ENCODE data around the gene TMPRSS11E.
"Not testable (repeated sequence)": the region's sequence is repeated elsewhere in the genome, so short reads cannot be mapped to it uniquely, and the experiment has no call there.

The TMPRSS11E gene

DNA sequence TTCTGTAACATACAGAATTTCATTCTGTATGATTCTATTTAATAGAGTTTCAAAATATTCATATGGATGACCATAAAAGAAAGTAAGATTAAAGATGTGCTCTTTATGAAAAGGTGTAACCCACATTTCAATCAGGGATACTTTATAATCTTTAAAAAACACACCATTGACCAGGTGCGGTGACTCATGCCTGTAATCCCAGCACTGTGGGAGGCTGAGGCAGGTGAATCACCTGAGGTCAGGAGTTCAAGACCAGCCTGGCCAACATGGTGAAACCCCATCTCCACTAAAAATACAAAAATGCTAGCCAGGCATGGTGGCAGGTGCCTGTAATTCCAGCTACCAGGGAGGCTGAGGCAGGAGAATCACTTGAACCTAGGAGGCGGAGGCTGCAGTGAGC lies 35.2 kb upstream of the TMPRSS11E start:
- H3K27ac ChIP-seq (ENCODE audit: low read length); H3K4me3 ChIP-seq (ENCODE audit: low read length); DNase-seq (ENCODE audit: low read depth, low spot score); H3K36me3 ChIP-seq (ENCODE audit: control insufficient read depth, insufficient read depth, low read length); H3K27me3 ChIP-seq (ENCODE audit: control insufficient read depth, insufficient read depth, low read length); H3K4me1 ChIP-seq (ENCODE audit: control insufficient read depth, insufficient read depth, low read length); H3K9me3 ChIP-seq (ENCODE audit: control insufficient read depth, insufficient read depth, low read length): not testable (repeated sequence)
- WGBS (ENCODE audit: insufficient coverage, insufficient read length), result no CpG with 5 or more reads among the region's 2 CpGs

DNA sequence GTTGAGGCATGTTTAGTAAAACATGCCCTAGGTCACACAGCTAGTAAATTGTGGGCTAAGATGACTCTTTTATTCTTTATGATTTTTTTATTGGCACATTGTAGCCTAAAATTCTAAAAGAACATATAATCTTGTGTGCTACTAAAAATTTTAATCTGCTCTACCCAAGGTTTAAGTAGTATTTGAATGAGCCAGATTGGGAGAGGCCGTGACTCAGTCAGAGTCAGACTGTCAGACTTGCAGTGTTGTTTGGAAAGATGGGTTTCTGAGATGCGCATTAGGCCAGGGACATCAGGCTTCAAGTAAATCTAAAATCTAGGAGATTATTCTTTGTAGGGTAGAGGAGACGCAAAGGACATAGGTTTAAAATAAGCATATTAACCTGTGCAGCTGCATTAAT lies 30.7 kb upstream of the TMPRSS11E start:
- WGBS (ENCODE audit: insufficient coverage, insufficient read length), result no CpG with 5 or more reads among the region's 3 CpGs
- H3K27ac ChIP-seq (ENCODE audit: low read length), result no peak overlapping the region
- peaks cover 2% of the 10 kb centered on the region; the same call in 1 of the 2 replicates for H3K36me3 ChIP-seq (ENCODE audit: control insufficient read depth, insufficient read depth, low read length)
- no peak for DNase-seq (ENCODE audit: low read depth, low spot score)
- H3K4me1 ChIP-seq (ENCODE audit: control insufficient read depth, insufficient read depth, low read length), result no peaks in the 10 kb centered on the region
- H3K27me3 ChIP-seq (ENCODE audit: control insufficient read depth, insufficient read depth, low read length), result no peaks in the 10 kb centered on the region
- no peak overlapping the region for H3K4me3 ChIP-seq (ENCODE audit: low read length)
- H3K9me3 ChIP-seq (ENCODE audit: control insufficient read depth, insufficient read depth, low read length), result peaks cover 3% of the 10 kb centered on the region

DNA sequence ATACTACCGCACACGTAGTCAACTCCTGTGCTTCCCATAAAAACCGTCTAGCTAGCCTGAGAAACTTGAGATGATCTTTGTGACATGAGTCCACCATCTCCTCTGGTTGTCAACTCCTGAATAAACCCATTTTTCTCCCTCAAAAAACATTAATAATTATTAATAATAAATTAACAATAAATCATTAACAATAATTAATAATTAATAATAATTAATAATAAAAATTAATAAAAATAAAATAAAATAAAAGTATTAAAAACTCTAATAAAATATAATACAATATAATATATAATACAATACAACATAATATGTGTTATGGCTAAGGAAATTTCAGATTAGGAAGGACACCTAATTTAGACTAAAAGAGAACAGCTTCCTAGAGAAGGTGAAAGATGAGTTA lies 20.7 kb upstream of the TMPRSS11E start:
- Histone ChIP-seq H3K9me3 (ENCODE audit: control insufficient read depth, insufficient read depth, low read length) (no peaks in the 10 kb centered on the region; the same call in 1 of the 2 replicates), H3K4me3 (ENCODE audit: low read length) (no peak overlapping the region), H3K4me1 (ENCODE audit: control insufficient read depth, insufficient read depth, low read length) (no peaks in the 10 kb centered on the region), H3K27me3 (ENCODE audit: control insufficient read depth, insufficient read depth, low read length) (no peaks in the 10 kb centered on the region), H3K36me3 (ENCODE audit: control insufficient read depth, insufficient read depth, low read length) (no peaks in the 10 kb centered on the region), H3K27ac (ENCODE audit: low read length) (no peak overlapping the region)
- no CpG with 5 or more reads among the region's 3 CpGs for WGBS (ENCODE audit: insufficient coverage, insufficient read length)
- no peak for DNase-seq (ENCODE audit: low read depth, low spot score)

DNA sequence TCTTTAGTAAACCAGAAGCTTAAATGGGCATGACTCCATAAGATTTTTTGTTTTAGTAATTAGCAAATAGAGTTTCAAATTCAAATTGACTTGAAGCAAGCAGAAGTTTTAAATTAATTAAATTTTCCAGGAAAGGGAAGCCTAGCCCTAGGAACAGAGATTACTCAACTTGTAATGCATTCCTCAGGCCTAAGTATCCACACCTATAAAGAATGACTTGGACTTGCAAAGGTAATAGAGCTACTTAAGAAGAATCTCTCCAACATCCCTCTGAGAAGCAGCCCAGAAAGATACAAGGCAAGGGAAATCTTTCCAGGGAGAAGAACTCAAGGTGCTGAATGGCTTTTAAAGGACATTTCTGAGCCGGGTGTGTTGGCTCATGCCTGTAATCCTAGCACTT lies 16.9 kb upstream of the TMPRSS11E start:
- Histone ChIP-seq H3K9me3 (ENCODE audit: control insufficient read depth, insufficient read depth, low read length) (no peaks in the 10 kb centered on the region; the same call in 1 of the 2 replicates), H3K4me3 (ENCODE audit: low read length) (no peak overlapping the region), H3K27ac (ENCODE audit: low read length) (no peak overlapping the region), H3K27me3 (ENCODE audit: control insufficient read depth, insufficient read depth, low read length) (no peaks in the 10 kb centered on the region), H3K4me1 (ENCODE audit: control insufficient read depth, insufficient read depth, low read length) (no peaks in the 10 kb centered on the region), H3K36me3 (ENCODE audit: control insufficient read depth, insufficient read depth, low read length) (no peaks in the 10 kb centered on the region)
- WGBS (ENCODE audit: insufficient coverage, insufficient read length), result no CpG with 5 or more reads among the region's 1 CpG
- DNase-seq (ENCODE audit: low read depth, low spot score), result no peak

DNA sequence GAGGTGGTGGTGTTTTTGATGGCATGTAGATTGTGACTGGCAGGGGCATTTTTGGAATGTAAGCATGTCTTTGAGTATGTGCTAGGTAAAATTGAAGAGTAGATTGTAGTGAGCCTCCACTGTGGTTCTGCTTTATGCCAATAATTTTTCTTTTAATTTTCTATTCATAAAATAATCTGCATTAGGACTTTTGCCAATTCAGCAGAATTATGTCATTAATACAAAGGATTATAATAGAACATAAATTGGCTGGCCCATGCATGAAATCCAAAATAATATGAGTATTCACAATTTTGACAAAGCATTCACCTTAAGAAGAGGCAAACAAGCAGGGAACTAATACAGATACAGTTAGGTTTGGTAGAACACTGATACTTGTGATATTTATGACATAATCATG lies 14.9 kb upstream of the TMPRSS11E start:
- H3K27me3 ChIP-seq (ENCODE audit: control insufficient read depth, insufficient read depth, low read length), result no peaks in the 10 kb centered on the region
- H3K27ac ChIP-seq (ENCODE audit: low read length), result no peak overlapping the region
- no peaks in the 10 kb centered on the region for H3K4me1 ChIP-seq (ENCODE audit: control insufficient read depth, insufficient read depth, low read length)
- H3K36me3 ChIP-seq (ENCODE audit: control insufficient read depth, insufficient read depth, low read length), result no peaks in the 10 kb centered on the region
- no peaks in the 10 kb centered on the region for H3K9me3 ChIP-seq (ENCODE audit: control insufficient read depth, insufficient read depth, low read length)
- DNase-seq (ENCODE audit: low read depth, low spot score), result no peak
- no peak overlapping the region for H3K4me3 ChIP-seq (ENCODE audit: low read length)

DNA sequence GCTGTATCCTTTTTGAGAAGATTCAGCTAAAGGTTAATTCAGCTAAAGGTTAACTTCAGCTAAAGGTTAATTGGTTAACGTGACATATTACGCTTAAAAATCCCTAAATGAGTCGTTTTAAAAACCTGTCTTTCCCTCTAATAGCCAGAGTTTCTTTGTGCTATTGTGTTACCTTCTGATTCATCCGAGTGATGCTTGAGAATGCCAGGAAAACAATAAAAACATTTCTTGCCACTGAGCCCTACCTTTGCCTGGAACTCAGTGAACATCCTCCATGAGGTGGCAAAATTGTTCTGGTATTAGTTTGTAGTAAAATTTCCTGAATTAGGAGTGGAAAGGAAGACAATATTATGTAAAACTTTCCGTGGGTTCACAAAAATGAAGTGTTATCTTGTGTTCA lies 13.7 kb upstream of the TMPRSS11E start:
- Histone ChIP-seq H3K9me3 (ENCODE audit: control insufficient read depth, insufficient read depth, low read length) (no peaks in the 10 kb centered on the region), H3K4me1 (ENCODE audit: control insufficient read depth, insufficient read depth, low read length) (no peaks in the 10 kb centered on the region), H3K27ac (ENCODE audit: low read length) (no peak overlapping the region), H3K27me3 (ENCODE audit: control insufficient read depth, insufficient read depth, low read length) (no peaks in the 10 kb centered on the region), H3K4me3 (ENCODE audit: low read length) (no peak overlapping the region), H3K36me3 (ENCODE audit: control insufficient read depth, insufficient read depth, low read length) (no peaks in the 10 kb centered on the region)
- DNase-seq (ENCODE audit: low read depth, low spot score), result no peak
- WGBS (ENCODE audit: insufficient coverage, insufficient read length), result no CpG with 5 or more reads among the region's 5 CpGs

DNA sequence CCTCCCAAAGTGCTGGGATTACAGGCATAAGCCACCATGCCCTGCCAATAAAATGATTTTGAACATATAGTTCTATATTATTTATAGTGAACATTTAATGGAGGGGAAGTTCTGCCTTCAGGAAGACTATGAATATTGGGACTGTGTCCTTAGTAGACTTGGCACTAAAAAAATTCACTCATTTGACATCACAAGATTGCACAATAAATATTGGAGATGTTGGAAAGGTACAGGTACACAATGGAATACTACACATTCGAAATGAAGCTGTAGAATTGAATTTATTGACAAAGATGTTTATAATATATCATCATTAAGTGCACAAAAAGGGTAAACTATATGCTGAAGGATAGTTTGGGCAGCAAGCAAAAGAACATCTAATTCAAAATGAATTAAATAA lies 13.0 kb upstream of the TMPRSS11E start:
- Histone ChIP-seq H3K4me1 (ENCODE audit: control insufficient read depth, insufficient read depth, low read length) (no peaks in the 10 kb centered on the region), H3K27me3 (ENCODE audit: control insufficient read depth, insufficient read depth, low read length) (no peaks in the 10 kb centered on the region), H3K27ac (ENCODE audit: low read length) (no peak overlapping the region), H3K4me3 (ENCODE audit: low read length) (no peak overlapping the region), H3K9me3 (ENCODE audit: control insufficient read depth, insufficient read depth, low read length) (no peaks in the 10 kb centered on the region), H3K36me3 (ENCODE audit: control insufficient read depth, insufficient read depth, low read length) (no peaks in the 10 kb centered on the region)
- no CpG with 5 or more reads among the region's 1 CpG for WGBS (ENCODE audit: insufficient coverage, insufficient read length)
- no peak for DNase-seq (ENCODE audit: low read depth, low spot score)

DNA sequence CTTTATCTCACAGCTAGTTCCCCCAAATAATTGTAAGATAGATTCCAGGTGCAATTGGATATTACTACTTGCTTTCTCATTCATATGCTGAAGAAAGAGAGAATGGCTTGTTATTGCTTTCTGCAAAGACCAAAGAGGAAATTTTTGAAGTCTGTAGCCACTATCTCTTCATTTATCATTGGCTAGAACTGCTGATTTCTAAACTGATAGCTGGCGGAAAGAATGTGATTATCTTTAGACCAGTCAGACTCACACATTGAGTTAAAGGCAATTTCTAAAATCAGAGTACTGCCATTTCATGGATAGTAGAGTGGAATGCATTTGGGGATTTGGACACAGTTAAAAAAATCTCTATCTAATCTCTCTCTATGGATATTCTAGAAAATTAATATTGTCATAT lies 12.4 kb upstream of the TMPRSS11E start:
- no peaks in the 10 kb centered on the region for H3K36me3 ChIP-seq (ENCODE audit: control insufficient read depth, insufficient read depth, low read length)
- no peaks in the 10 kb centered on the region for H3K9me3 ChIP-seq (ENCODE audit: control insufficient read depth, insufficient read depth, low read length)
- H3K27me3 ChIP-seq (ENCODE audit: control insufficient read depth, insufficient read depth, low read length), result no peaks in the 10 kb centered on the region
- WGBS (ENCODE audit: insufficient coverage, insufficient read length), result no CpG with 5 or more reads among the region's 1 CpG
- H3K4me3 ChIP-seq (ENCODE audit: low read length), result no peak overlapping the region
- no peaks in the 10 kb centered on the region for H3K4me1 ChIP-seq (ENCODE audit: control insufficient read depth, insufficient read depth, low read length)
- H3K27ac ChIP-seq (ENCODE audit: low read length), result no peak overlapping the region
- no peak for DNase-seq (ENCODE audit: low read depth, low spot score)

DNA sequence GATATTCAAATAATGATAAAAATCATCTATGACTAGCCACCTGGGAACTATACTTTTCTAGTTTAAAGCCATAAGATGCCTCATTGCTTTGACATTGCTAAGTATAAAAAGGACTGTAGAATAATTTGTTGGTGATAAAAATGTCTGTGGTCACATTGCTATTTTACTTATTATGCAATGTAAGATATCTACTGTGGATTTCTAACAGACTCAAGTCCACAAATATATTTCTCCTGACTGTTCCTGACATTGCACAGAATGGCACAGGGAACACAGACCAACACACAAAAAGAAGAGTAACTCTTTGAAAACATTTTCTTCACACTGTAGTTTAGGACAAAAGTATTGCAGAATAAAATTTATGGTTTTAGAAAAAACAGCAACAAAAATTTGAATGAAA lies 2.2 kb upstream of the TMPRSS11E start:
- Histone ChIP-seq H3K4me3 (ENCODE audit: low read length) (no peak overlapping the region), H3K27ac (ENCODE audit: low read length) (no peak overlapping the region), H3K36me3 (ENCODE audit: control insufficient read depth, insufficient read depth, low read length) (no peaks in the 10 kb centered on the region), H3K27me3 (ENCODE audit: control insufficient read depth, insufficient read depth, low read length) (no peaks in the 10 kb centered on the region), H3K4me1 (ENCODE audit: control insufficient read depth, insufficient read depth, low read length) (peaks cover 1% of the 10 kb centered on the region; the same call in 1 of the 2 replicates), H3K9me3 (ENCODE audit: control insufficient read depth, insufficient read depth, low read length) (no peaks in the 10 kb centered on the region)
- DNase-seq (ENCODE audit: low read depth, low spot score), result no peak

DNA sequence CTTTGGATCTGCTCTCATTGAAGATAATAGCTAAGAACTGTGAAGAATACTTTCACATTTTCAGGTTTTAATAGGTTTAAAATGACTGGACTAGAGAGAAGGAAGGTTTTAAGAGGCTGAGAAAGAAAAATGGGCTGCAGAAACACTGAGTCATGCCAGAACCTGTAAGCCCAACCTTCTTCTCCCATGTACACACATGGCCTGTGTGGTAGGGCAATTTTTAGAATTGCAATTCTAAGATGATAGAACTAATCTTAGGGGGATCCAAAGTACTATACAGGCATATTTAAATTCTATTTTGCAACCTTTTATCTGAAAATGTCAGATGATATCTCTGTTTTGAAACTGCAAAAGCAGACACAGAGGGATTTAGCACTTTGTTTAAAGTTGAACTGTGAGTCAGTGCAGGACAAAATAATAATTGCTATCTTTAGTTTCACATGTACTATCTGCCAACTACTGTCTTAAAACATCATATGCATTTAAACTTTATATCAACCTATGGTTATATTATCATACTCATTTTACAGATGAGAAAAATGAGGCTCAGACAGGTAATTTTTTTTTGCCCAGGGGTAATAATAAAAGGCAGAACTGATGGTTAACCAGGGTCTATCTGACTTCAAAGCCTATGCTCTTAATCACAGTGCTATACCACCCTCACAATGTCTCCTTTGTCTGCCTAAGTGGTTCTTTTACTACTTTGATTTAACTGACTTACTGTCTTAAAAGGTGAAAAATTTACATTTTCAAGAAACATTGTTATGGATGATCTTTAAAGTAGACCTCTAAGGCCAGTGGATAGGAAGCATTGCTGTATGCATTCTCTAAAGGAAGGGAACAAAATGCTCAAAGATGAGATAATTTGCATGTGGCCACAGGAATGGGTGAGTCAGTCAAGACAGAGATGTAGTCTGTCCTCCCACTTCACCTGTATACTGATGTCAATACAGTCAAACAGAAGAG lies 4.3 kb downstream of the TMPRSS11E start:
- Histone ChIP-seq H3K27ac (ENCODE audit: low read length) (no peak overlapping the region), H3K4me1 (ENCODE audit: control insufficient read depth, insufficient read depth, low read length) (peaks cover 1% of the 10 kb centered on the region; the same call in 1 of the 2 replicates), H3K36me3 (ENCODE audit: control insufficient read depth, insufficient read depth, low read length) (no peaks in the 10 kb centered on the region), H3K9me3 (ENCODE audit: control insufficient read depth, insufficient read depth, low read length) (no peaks in the 10 kb centered on the region), H3K27me3 (ENCODE audit: control insufficient read depth, insufficient read depth, low read length) (no peaks in the 10 kb centered on the region), H3K4me3 (ENCODE audit: low read length) (no peak overlapping the region)
- DNase-seq (ENCODE audit: low read depth, low spot score), result peak; percentile 55

DNA sequence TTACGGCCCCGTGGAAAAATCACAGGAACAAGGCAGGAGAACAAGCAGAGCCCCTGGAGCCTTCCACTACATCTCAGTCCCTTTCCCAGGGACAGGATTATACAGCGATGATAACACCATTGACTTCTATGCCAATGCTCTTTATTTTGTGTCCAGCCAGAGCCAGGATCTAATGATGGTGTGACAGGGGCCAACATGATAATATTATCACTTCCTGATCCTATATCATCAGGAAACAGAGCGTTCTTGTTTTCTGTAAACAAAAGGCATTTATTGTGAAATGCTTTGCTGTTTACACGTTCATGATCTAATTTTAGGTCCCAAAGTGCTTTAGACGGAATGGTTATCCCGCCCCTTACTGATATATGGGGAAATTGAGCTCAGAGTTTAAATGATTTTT lies 12.8 kb downstream of the TMPRSS11E start:
- no CpG with 5 or more reads among the region's 7 CpGs for WGBS (ENCODE audit: insufficient coverage, insufficient read length)
- H3K4me3 ChIP-seq (ENCODE audit: low read length), result no peak overlapping the region
- H3K9me3 ChIP-seq (ENCODE audit: control insufficient read depth, insufficient read depth, low read length), result no peaks in the 10 kb centered on the region
- DNase-seq (ENCODE audit: low read depth, low spot score), result no peak
- H3K4me1 ChIP-seq (ENCODE audit: control insufficient read depth, insufficient read depth, low read length), result no peaks in the 10 kb centered on the region
- H3K36me3 ChIP-seq (ENCODE audit: control insufficient read depth, insufficient read depth, low read length), result no peaks in the 10 kb centered on the region
- H3K27ac ChIP-seq (ENCODE audit: low read length), result no peak overlapping the region
- no peaks in the 10 kb centered on the region for H3K27me3 ChIP-seq (ENCODE audit: control insufficient read depth, insufficient read depth, low read length)

All from iPS DF 6.9 (cell line).